Measurements from ENCODE around the gene MAP3K6.

- TF ChIP-seq REST (IDR thresholded peaks at IDR 0.05; ENCODE audit: low read depth) (no peak), ZBTB7A (IDR thresholded peaks at IDR 0.05; ENCODE audit: low read depth) (no peak), RAD21 (IDR thresholded peaks at IDR 0.05; ENCODE audit: low read depth) (no peak), USF1 (IDR thresholded peaks at IDR 0.05) (no peak), CEBPB (IDR thresholded peaks at IDR 0.05) (no peak), EP300 (IDR thresholded peaks at IDR 0.05; ENCODE audit: borderline replicate concordance) (no peak), CREB1 (IDR thresholded peaks at IDR 0.05; ENCODE audit: low read depth) (no peak), NFIC (IDR thresholded peaks at IDR 0.05) (no peak), TEAD4 (IDR thresholded peaks at IDR 0.05) (no peak), TCF12 (IDR thresholded peaks at IDR 0.05; ENCODE audit: low read depth) (no peak)
Observed at GRCh38 chr1:27345272-27345671, 21.5 kb downstream of the MAP3K6 start.

All from Ishikawa (cell line).